ENCODE data around the gene DNAJC7. TPM values are rescaled to one million over a fixed set of nuclear protein-coding genes. Genes with fewer than 3 reads are reported as not detected.

DNAJC7 gene
- polyA plus RNA-seq, 1 of the 3 experiments (the other 2 are of a cell fraction) = 38.8 TPM

GRCh38 chr17:41966463-41967140, 50.6 kb downstream of the DNAJC7 start, which contains the start of gene CNP (continued):
- TF ChIP-seq ZBTB33 (IDR thresholded peaks at IDR 0.05; ENCODE audit: borderline replicate concordance, low read depth) (peak; percentile 96), USF2 (IDR thresholded peaks at IDR 0.05; ENCODE audit: borderline replicate concordance, low read depth, low read length) (no peak; the same call in 1 of the 2 replicates), TAF1 (IDR thresholded peaks at IDR 0.05; ENCODE audit: borderline replicate concordance, low read depth, low read length) (peak; percentile 81), RAD21 (IDR thresholded peaks at IDR 0.05; ENCODE audit: low read length) (no peak), USF1 (IDR thresholded peaks at IDR 0.05; ENCODE audit: borderline replicate concordance, low read depth) (no peak), FOSL2 (IDR thresholded peaks at IDR 0.05; ENCODE audit: borderline replicate concordance, low read depth) (no peak), SMC3 (IDR thresholded peaks at IDR 0.05; ENCODE audit: low read depth, low read length) (no peak)

- H2AFZ ChIP-seq (ENCODE audit: low read depth) = peak overlapping the region; percentile 75
- peaks cover 5 to 31% of the 10 kb centered on the region in 2 experiments; a peak in 2 of 4 replicates for H3K4me1 ChIP-seq (ENCODE audit: control insufficient read depth in 1 of 2, insufficient read depth in 2 of 2, low read depth in 1 of 2, low read length in 1 of 2)
- peak overlapping the region; percentile 96 for H3K9ac ChIP-seq
- peak overlapping the region; percentile 93 to 96 for H3K4me3 ChIP-seq (ENCODE audit: low read depth in 2 of 2, low read length in 1 of 2)
- ChIA-PET POLR2A (interaction anchor here (0.7 to 2.2 kb wide), 3 partner anchors 51 to 138 kb away, joined by 3 to 10 read pairs (median 5); partner anchors contain the start of gene DNAJC7), CTCF (interaction anchor here (0.7 to 4.6 kb wide), 12 partner anchors 27 to 346 kb away, joined by 3 to 21 read pairs (median 4); partner anchors contain the start of genes DNAJC7, KAT2A and NKIRAS2)
- peak overlapping the region; percentile 41 to 91; a peak in 3 of 4 replicates for H3K27ac ChIP-seq (ENCODE audit: low read depth in 2 of 2, low read length in 1 of 2)
- peak overlapping the region; percentile 91 for H3K4me2 ChIP-seq
- no peaks in the 10 kb centered on the region for H3K9me3 ChIP-seq
- TF ChIP-seq TEAD4 (IDR thresholded peaks at IDR 0.05; ENCODE audit: borderline replicate concordance, insufficient read depth) (no peak), TCF12 (IDR thresholded peaks at IDR 0.05) (no peak), USF1 (IDR thresholded peaks at IDR 0.05; ENCODE audit: borderline replicate concordance, low read depth) (no peak), TAF1 (IDR thresholded peaks at IDR 0.05; ENCODE audit: borderline replicate concordance, low read depth, low read length) (no peak), SMC3 (IDR thresholded peaks at IDR 0.05; ENCODE audit: low read depth, low read length) (no peak), NRF1 (IDR thresholded peaks at IDR 0.05; ENCODE audit: low read depth, low read length) (no peak)
- peak; percentile 54 for DNase-seq
- H3F3A ChIP-seq (replicated peaks; ENCODE audit: insufficient read depth) = peaks cover 8% of the 10 kb centered on the region
- H3K79me2 ChIP-seq (ENCODE audit: insufficient read depth) = peaks cover 41% of the 10 kb centered on the region
- peaks cover 15 to 22% of the 10 kb centered on the region in 2 experiments for H3K36me3 ChIP-seq (replicated peaks in 1 of 2; ENCODE audit: control insufficient read depth in 1 of 2, insufficient read depth in 2 of 2, low read length in 1 of 2)
- 46% methylated on average over 18 of the region's 18 CpGs for WGBS (ENCODE audit: low lambda C conversion rate)
- H3K9me2 ChIP-seq = no peaks in the 10 kb centered on the region
- H4K20me1 ChIP-seq (ENCODE audit: insufficient read depth) = no peaks in the 10 kb centered on the region
- no peaks in the 10 kb centered on the region for H3K27me3 ChIP-seq (ENCODE audit: insufficient read depth)
Observed at GRCh38 chr17:41965694-41966462, 51.4 kb downstream of the DNAJC7 start.
